ENCODE measurements around the gene PLPP7.

- TF ChIP-seq CTCF (IDR thresholded peaks at IDR 0.05) (no peak), POLR2A (IDR thresholded peaks at IDR 0.05) (no peak)
These were observed 12.9 kb downstream of the PLPP7 start for GRCh38 chr9:131302244-131303075.
